Activated CD8-positive, alpha-beta memory T cell treated with anti-CD3 and anti-CD28 coated beads, Interleukin-2, amount 10 ng/mL, durations not matched to agents 7 days and 5 days (primary cell): ENCODE results near the gene CLNK. TPM values are rescaled to one million over a fixed set of nuclear protein-coding genes. Genes with fewer than 3 reads are reported as not detected.

Experiments
- ATAC-seq: fragments of 150-1000 bp; cut with Tn5 transposase; one replicate; pipeline ENCODE4 v1.10.0; 2021; ENCODE audit warnings: moderate library complexity
- CTCF ChIA-PET: fragments of 350-600 bp; sonication (Branson Sonifier 250); formaldehyde crosslinking; loops from one replicate; lab custom pipeline; 2021; ENCODE audit warnings: antibody characterized with exemption; lab: Charles Lee
- DNase-seq: peaks from one replicate; pipeline ENCODE4 v3.0.0-alpha.2; 2020
- H3K27ac Mint-ChIP-seq: one replicate; pipeline ENCODE4 v1.8.0; 2021; ENCODE audit warnings: mild to moderate bottlenecking, mixed read lengths
- H3K27me3 Mint-ChIP-seq: one replicate; pipeline ENCODE4 v1.8.0; 2021; ENCODE audit warnings: mixed read lengths
- H3K36me3 Mint-ChIP-seq: one replicate; pipeline ENCODE4 v1.8.0; 2021; ENCODE audit warnings: mild to moderate bottlenecking, mixed read lengths
- H3K4me1 Mint-ChIP-seq: one replicate; pipeline ENCODE4 v1.8.0; 2021; ENCODE audit warnings: mixed read lengths
- H3K4me3 Mint-ChIP-seq: one replicate; pipeline ENCODE4 v1.8.0; 2021; ENCODE audit warnings: mild to moderate bottlenecking, moderate library complexity, mixed read lengths
- H3K9me3 Mint-ChIP-seq: one replicate; pipeline ENCODE4 v1.8.0; 2022; ENCODE audit warnings: low read depth, mixed read lengths
- total RNA-seq, 2 experiments: library from RNA; stranded (reverse); gene quantifications; one replicate each; pipeline ENCODE4 v1.2.3, GENCODE V29; 2021

CLNK gene
- total RNA-seq, 2 experiments from 2014 or later: 0.18 to 0.61 TPM

- H3K4me3 Mint-ChIP-seq: no peak overlapping the region
- no peak overlapping the region for H3K27ac Mint-ChIP-seq
- H3K27me3 Mint-ChIP-seq: no peaks in the 10 kb centered on the region
- CTCF ChIA-PET: no interaction called here
- H3K36me3 Mint-ChIP-seq: no peaks in the 10 kb centered on the region
- no peaks in the 10 kb centered on the region for H3K9me3 Mint-ChIP-seq
- ATAC-seq (no peak), DNase-seq (no peak)
- H3K4me1 Mint-ChIP-seq: peaks cover 10% of the 10 kb centered on the region
Measured at GRCh38 chr4:10667701-10668326, 16.8 kb downstream of the CLNK start.

GRCh38 chr4:10666616-10667015 lies 18.0 kb downstream of the CLNK start:
- no peak overlapping the region for H3K4me3 Mint-ChIP-seq
- H3K27me3 Mint-ChIP-seq: no peaks in the 10 kb centered on the region
- CTCF ChIA-PET: no interaction called here
- H3K9me3 Mint-ChIP-seq: no peaks in the 10 kb centered on the region
- H3K4me1 Mint-ChIP-seq: peaks cover 6% of the 10 kb centered on the region
- H3K36me3 Mint-ChIP-seq: no peaks in the 10 kb centered on the region
- H3K27ac Mint-ChIP-seq: no peak overlapping the region
- DNase-seq: no peak
- no peak for ATAC-seq

- H3K4me1 Mint-ChIP-seq: no peaks in the 10 kb centered on the region
- H3K27me3 Mint-ChIP-seq: no peaks in the 10 kb centered on the region
- no peak for ATAC-seq
- no peak overlapping the region for H3K27ac Mint-ChIP-seq
- no peak for DNase-seq
- no peaks in the 10 kb centered on the region for H3K9me3 Mint-ChIP-seq
- no peak overlapping the region for H3K4me3 Mint-ChIP-seq
- no peaks in the 10 kb centered on the region for H3K36me3 Mint-ChIP-seq
- CTCF ChIA-PET: no interaction called here
Measured at GRCh38 chr4:10664408-10664807, 20.2 kb downstream of the CLNK start.

GRCh38 chr4:10662937-10663336 lies 21.6 kb downstream of the CLNK start:
- Mint-ChIP-seq H3K36me3 (no peaks in the 10 kb centered on the region), H3K27me3 (no peaks in the 10 kb centered on the region), H3K27ac (no peak overlapping the region), H3K4me3 (no peak overlapping the region), H3K4me1 (peaks cover under 1% of the 10 kb centered on the region), H3K9me3 (no peaks in the 10 kb centered on the region)
- DNase-seq: no peak
- CTCF ChIA-PET: no interaction called here
- no peak for ATAC-seq

- no peaks in the 10 kb centered on the region for H3K27me3 Mint-ChIP-seq
- H3K27ac Mint-ChIP-seq: no peak overlapping the region
- CTCF ChIA-PET: no interaction called here
- no peaks in the 10 kb centered on the region for H3K36me3 Mint-ChIP-seq
- no peak for DNase-seq
- no peak overlapping the region for H3K4me3 Mint-ChIP-seq
- H3K4me1 Mint-ChIP-seq: peaks cover 10% of the 10 kb centered on the region
- H3K9me3 Mint-ChIP-seq: no peaks in the 10 kb centered on the region
- ATAC-seq: no peak
Measured at GRCh38 chr4:10661047-10661446, 23.5 kb downstream of the CLNK start.

GRCh38 chr4:10659251-10659650 lies 25.3 kb downstream of the CLNK start:
- Mint-ChIP-seq H3K36me3 (no peaks in the 10 kb centered on the region), H3K9me3 (no peaks in the 10 kb centered on the region), H3K4me1 (peaks cover 17% of the 10 kb centered on the region), H3K27ac (no peak overlapping the region), H3K27me3 (peaks cover 4% of the 10 kb centered on the region), H3K4me3 (no peak overlapping the region)
- DNase-seq: no peak
- CTCF ChIA-PET: no interaction called here
- ATAC-seq: no peak

GRCh38 chr4:10656988-10657387 lies 27.6 kb downstream of the CLNK start:
- DNase-seq: no peak
- H3K4me3 Mint-ChIP-seq: no peak overlapping the region
- peaks cover 17% of the 10 kb centered on the region for H3K4me1 Mint-ChIP-seq
- CTCF ChIA-PET: no interaction called here
- H3K36me3 Mint-ChIP-seq: no peaks in the 10 kb centered on the region
- peaks cover 8% of the 10 kb centered on the region for H3K27me3 Mint-ChIP-seq
- no peaks in the 10 kb centered on the region for H3K9me3 Mint-ChIP-seq
- ATAC-seq: no peak
- H3K27ac Mint-ChIP-seq: no peak overlapping the region

GRCh38 chr4:10656420-10656819 lies 28.1 kb downstream of the CLNK start:
- no peak overlapping the region for H3K4me3 Mint-ChIP-seq
- peaks cover 17% of the 10 kb centered on the region for H3K4me1 Mint-ChIP-seq
- CTCF ChIA-PET: no interaction called here
- H3K36me3 Mint-ChIP-seq: no peaks in the 10 kb centered on the region
- H3K9me3 Mint-ChIP-seq: no peaks in the 10 kb centered on the region
- ATAC-seq (no peak), DNase-seq (no peak)
- peaks cover 8% of the 10 kb centered on the region for H3K27me3 Mint-ChIP-seq
- no peak overlapping the region for H3K27ac Mint-ChIP-seq

GRCh38 chr4:10655968-10656367 lies 28.6 kb downstream of the CLNK start:
- peaks cover 11% of the 10 kb centered on the region for H3K27me3 Mint-ChIP-seq
- no peaks in the 10 kb centered on the region for H3K36me3 Mint-ChIP-seq
- H3K4me1 Mint-ChIP-seq: peaks cover 17% of the 10 kb centered on the region
- ATAC-seq (peak; percentile 42), DNase-seq (no peak)
- no peak overlapping the region for H3K27ac Mint-ChIP-seq
- CTCF ChIA-PET: no interaction called here
- no peak overlapping the region for H3K4me3 Mint-ChIP-seq
- no peaks in the 10 kb centered on the region for H3K9me3 Mint-ChIP-seq

GRCh38 chr4:10648479-10648878 lies 36.1 kb downstream of the CLNK start:
- no peak overlapping the region for H3K4me3 Mint-ChIP-seq
- no peaks in the 10 kb centered on the region for H3K9me3 Mint-ChIP-seq
- H3K27me3 Mint-ChIP-seq: peaks cover 9% of the 10 kb centered on the region
- DNase-seq: no peak
- no peak for ATAC-seq
- no peaks in the 10 kb centered on the region for H3K36me3 Mint-ChIP-seq
- H3K27ac Mint-ChIP-seq: no peak overlapping the region
- no peaks in the 10 kb centered on the region for H3K4me1 Mint-ChIP-seq
- CTCF ChIA-PET: interaction anchor here (1.0 kb wide), 1 partner anchor 10 kb away, joined by 3 read pairs; no protein-coding TSS in a partner anchor

GRCh38 chr4:10647846-10648245 lies 36.7 kb downstream of the CLNK start:
- CTCF ChIA-PET: interaction anchor here (1.0 kb wide), 1 partner anchor 10 kb away, joined by 3 read pairs; no protein-coding TSS in a partner anchor
- Mint-ChIP-seq H3K4me3 (no peak overlapping the region), H3K4me1 (no peaks in the 10 kb centered on the region)

GRCh38 chr4:10643600-10644425 lies 40.8 kb downstream of the CLNK start:
- no peaks in the 10 kb centered on the region for H3K9me3 Mint-ChIP-seq
- H3K4me1 Mint-ChIP-seq: no peaks in the 10 kb centered on the region
- no peak for ATAC-seq
- DNase-seq: no peak
- no peak overlapping the region for H3K4me3 Mint-ChIP-seq
- CTCF ChIA-PET: interaction anchor here (1.4 kb wide), 1 partner anchor 10 kb away, joined by 3 read pairs; no protein-coding TSS in a partner anchor
- H3K27me3 Mint-ChIP-seq: no peaks in the 10 kb centered on the region
- no peak overlapping the region for H3K27ac Mint-ChIP-seq
- no peaks in the 10 kb centered on the region for H3K36me3 Mint-ChIP-seq

More at GRCh38 chr4:10647846-10648245, 36.7 kb downstream of the CLNK start:
- DNase-seq: no peak
- Mint-ChIP-seq H3K27ac (no peak overlapping the region), H3K27me3 (peaks cover 8% of the 10 kb centered on the region), H3K36me3 (no peaks in the 10 kb centered on the region), H3K9me3 (no peaks in the 10 kb centered on the region)
- ATAC-seq: no peak

- CTCF ChIA-PET: no interaction called here
- Mint-ChIP-seq H3K36me3 (no peaks in the 10 kb centered on the region), H3K27me3 (no peaks in the 10 kb centered on the region), H3K9me3 (no peaks in the 10 kb centered on the region), H3K27ac (no peak overlapping the region), H3K4me1 (no peaks in the 10 kb centered on the region), H3K4me3 (no peak overlapping the region)
- DNase-seq (no peak), ATAC-seq (no peak)
Measured at GRCh38 chr4:10640561-10641201, 43.9 kb downstream of the CLNK start.
